MCF 10A (cell line): ENCODE results near the gene MOBP. TPM values are rescaled to one million over a fixed set of nuclear protein-coding genes. Genes with fewer than 3 reads are reported as not detected.

Experiments used
- BruUV-seq: library from RNA; stranded (reverse); fragments of 400-500 nt; replicated peaks from 2 replicates; lab custom pipeline; 2021; lab: Mats Ljungman, UMichigan
- CTCF ChIA-PET: fragments of 300-600 bp; sonication (Branson Sonifier 250); formaldehyde crosslinking; extraction: SDS; loops from one replicate; lab custom pipeline; 2021; ENCODE audit warnings: antibody characterized with exemption, inconsistent platforms; lab: Yijun Ruan, JAX
- POLR2A ChIA-PET: fragments of 300-600, 350-650 bp; sonication (Branson Sonifier 250); formaldehyde crosslinking; extraction: SDS; loops from one replicate; lab custom pipeline; 2020; ENCODE audit warnings: antibody characterized with exemption, inconsistent platforms; lab: Yijun Ruan, JAX
- DNase-seq: peaks from one replicate; pipeline ENCODE4 v3.0.0-alpha.2; 2018; ENCODE audit not compliant: unreplicated experiment
- H3K27ac Mint-ChIP-seq: one replicate; pipeline ENCODE4 v1.8.0; 2022; ENCODE audit warnings: mild to moderate bottlenecking, low read depth, mixed read lengths; ENCODE audit not compliant: unreplicated experiment
- H3K27me3 Mint-ChIP-seq: one replicate; pipeline ENCODE4 v1.8.0; 2022; ENCODE audit warnings: mixed read lengths; ENCODE audit not compliant: insufficient read depth, unreplicated experiment
- H3K36me3 Mint-ChIP-seq: one replicate; pipeline ENCODE4 v1.8.0; 2022; ENCODE audit warnings: mild to moderate bottlenecking, moderate library complexity, mixed read lengths; ENCODE audit not compliant: insufficient read depth, unreplicated experiment
- H3K4me1 Mint-ChIP-seq: one replicate; pipeline ENCODE4 v1.8.0; 2022; ENCODE audit warnings: mixed read lengths; ENCODE audit not compliant: insufficient read depth, unreplicated experiment
- H3K4me3 Mint-ChIP-seq: one replicate; pipeline ENCODE4 v1.8.0; 2022; ENCODE audit warnings: mild to moderate bottlenecking, moderate library complexity, mixed read lengths; ENCODE audit not compliant: unreplicated experiment
- H3K9me3 Mint-ChIP-seq: one replicate; pipeline ENCODE4 v1.8.0; 2022; ENCODE audit warnings: mixed read lengths; ENCODE audit not compliant: unreplicated experiment
- intact Hi-C: fragments of 100-400 bp; cut with micrococcal nuclease; formaldehyde crosslinking; loops from 2 replicates; pipeline ENCODE4 v1.14.1; 2022
- total RNA-seq: library from RNA; stranded (reverse); gene quantifications from 2 replicates; pipeline ENCODE4 v1.2.3, GENCODE V29; 2022
- TF ChIP-seq, protein P1 (sequence below): fragments of 200-600 bp; IDR thresholded peaks from one replicate; pipeline ENCODE4 v1.8.0; 2022; ENCODE audit warnings: antibody characterized with exemption, mild to moderate bottlenecking; ENCODE audit not compliant: unreplicated experiment

Gene MOBP
- total RNA-seq, 1 experiment from 2014 or later: 0.21 TPM

- Mint-ChIP-seq H3K27ac (no peak overlapping the region), H3K9me3 (no peaks in the 10 kb centered on the region), H3K4me3 (no peak overlapping the region), H3K4me1 (no peaks in the 10 kb centered on the region), H3K27me3 (no peaks in the 10 kb centered on the region), H3K36me3 (no peaks in the 10 kb centered on the region)
- DNase-seq: no peak
- intact Hi-C loops: loop anchor here (1.0 to 10.0 kb wide), 4 partner anchors 166 to 773 kb away; partner anchors contain the start of gene MYRIP
- ChIA-PET CTCF (interaction anchor here (0.5 to 7.9 kb wide), 27 partner anchors 9 to 776 kb away, joined by 3 to 106 read pairs (median 5); no protein-coding TSS in a partner anchor), POLR2A (interaction anchor here (1.2 to 1.6 kb wide), 2 partner anchors 10 to 637 kb away, joined by 6 to 9 read pairs; no protein-coding TSS in a partner anchor)
- BruUV-seq: no TSS peak
- TF ChIP-seq, protein P1, sequence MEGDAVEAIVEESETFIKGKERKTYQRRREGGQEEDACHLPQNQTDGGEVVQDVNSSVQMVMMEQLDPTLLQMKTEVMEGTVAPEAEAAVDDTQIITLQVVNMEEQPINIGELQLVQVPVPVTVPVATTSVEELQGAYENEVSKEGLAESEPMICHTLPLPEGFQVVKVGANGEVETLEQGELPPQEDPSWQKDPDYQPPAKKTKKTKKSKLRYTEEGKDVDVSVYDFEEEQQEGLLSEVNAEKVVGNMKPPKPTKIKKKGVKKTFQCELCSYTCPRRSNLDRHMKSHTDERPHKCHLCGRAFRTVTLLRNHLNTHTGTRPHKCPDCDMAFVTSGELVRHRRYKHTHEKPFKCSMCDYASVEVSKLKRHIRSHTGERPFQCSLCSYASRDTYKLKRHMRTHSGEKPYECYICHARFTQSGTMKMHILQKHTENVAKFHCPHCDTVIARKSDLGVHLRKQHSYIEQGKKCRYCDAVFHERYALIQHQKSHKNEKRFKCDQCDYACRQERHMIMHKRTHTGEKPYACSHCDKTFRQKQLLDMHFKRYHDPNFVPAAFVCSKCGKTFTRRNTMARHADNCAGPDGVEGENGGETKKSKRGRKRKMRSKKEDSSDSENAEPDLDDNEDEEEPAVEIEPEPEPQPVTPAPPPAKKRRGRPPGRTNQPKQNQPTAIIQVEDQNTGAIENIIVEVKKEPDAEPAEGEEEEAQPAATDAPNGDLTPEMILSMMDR: no peak
Measured at GRCh38 chr3:39541442-39541841, 74.0 kb downstream of the MOBP start.

GRCh38 chr3:39541917-39542329, 74.4 kb downstream of the MOBP start:
- Mint-ChIP-seq H3K4me1 (no peaks in the 10 kb centered on the region), H3K9me3 (no peaks in the 10 kb centered on the region), H3K27me3 (no peaks in the 10 kb centered on the region), H3K36me3 (no peaks in the 10 kb centered on the region), H3K4me3 (no peak overlapping the region), H3K27ac (no peak overlapping the region)
- TF ChIP-seq, protein P1: peak; percentile 32
- intact Hi-C loops: loop anchor here (1.0 to 10.0 kb wide), 6 partner anchors 127 to 773 kb away; partner anchors contain the start of gene MYRIP
- BruUV-seq: no TSS peak
- POLR2A ChIA-PET: interaction anchor here (1.2 to 1.6 kb wide), 2 partner anchors 10 to 636 kb away, joined by 6 to 9 read pairs; no protein-coding TSS in a partner anchor
- CTCF ChIA-PET: interaction anchor here (0.5 to 7.9 kb wide), 34 partner anchors 9 to 781 kb away, joined by 3 to 106 read pairs (median 4); no protein-coding TSS in a partner anchor
- peak; percentile 49 for DNase-seq

DNA sequence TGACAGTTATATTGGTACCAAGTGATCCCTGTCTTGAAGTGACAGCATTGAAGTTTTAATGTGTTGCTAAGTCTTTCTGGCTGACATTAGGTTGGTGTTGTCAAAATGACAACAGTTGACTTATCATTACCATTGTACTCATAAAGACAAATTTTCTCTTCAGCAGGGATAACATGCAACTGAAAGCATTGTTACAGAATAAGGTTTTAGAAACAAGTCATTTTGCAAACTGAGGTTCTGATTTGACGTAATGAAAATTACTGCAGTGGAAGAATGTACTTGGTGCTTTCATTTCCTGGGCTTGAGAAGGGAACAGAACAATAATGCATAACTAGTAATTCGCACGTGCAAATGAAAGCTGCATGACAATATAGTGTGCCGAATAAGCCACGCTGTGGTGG, 75.1 kb downstream of the MOBP start:
- ChIA-PET CTCF (interaction anchor here (0.5 to 7.9 kb wide), 27 partner anchors 8 to 781 kb away, joined by 3 to 106 read pairs (median 4); no protein-coding TSS in a partner anchor), POLR2A (interaction anchor here (0.6 to 1.6 kb wide), 4 partner anchors 11 to 636 kb away, joined by 3 to 9 read pairs (median 5); no protein-coding TSS in a partner anchor)
- no TSS peak for BruUV-seq
- intact Hi-C loops: loop anchor here (1.0 to 10.0 kb wide), 5 partner anchors 126 to 772 kb away; partner anchors contain the start of gene MYRIP
- Mint-ChIP-seq H3K36me3 (no peaks in the 10 kb centered on the region), H3K9me3 (no peaks in the 10 kb centered on the region), H3K27me3 (no peaks in the 10 kb centered on the region), H3K4me1 (no peaks in the 10 kb centered on the region), H3K27ac (no peak overlapping the region), H3K4me3 (no peak overlapping the region)
- TF ChIP-seq, protein P1: no peak
- DNase-seq: no peak

DNA sequence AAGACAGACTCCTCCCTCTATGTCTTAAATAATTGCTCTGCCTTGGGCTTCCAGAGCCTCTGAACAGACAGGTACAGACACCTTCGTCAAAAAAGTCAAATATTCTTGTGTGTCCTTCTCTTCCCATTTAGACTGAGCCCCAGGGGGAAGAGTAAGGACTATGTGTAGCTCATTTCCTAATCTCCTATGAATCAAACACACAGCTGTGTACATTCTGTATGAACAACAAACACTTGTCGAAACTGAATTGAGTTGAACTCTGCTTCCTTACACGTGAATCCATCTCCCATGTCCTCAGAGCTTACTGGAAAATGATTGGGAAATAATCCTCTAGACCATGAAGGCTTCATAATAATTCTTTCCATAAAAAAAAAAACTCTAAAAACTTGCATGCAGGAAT, 80.8 kb downstream of the MOBP start:
- peak overlapping the region; percentile 93 for H3K27ac Mint-ChIP-seq
- BruUV-seq: no TSS peak
- peaks cover 10% of the 10 kb centered on the region for H3K4me1 Mint-ChIP-seq
- ChIA-PET POLR2A (interaction anchor here (0.6 to 1.9 kb wide), 8 partner anchors 9 to 763 kb away, joined by 3 to 14 read pairs (median 4); no protein-coding TSS in a partner anchor), CTCF (interaction anchor here (0.6 to 1.4 kb wide), 8 partner anchors 8 to 643 kb away, joined by 3 to 21 read pairs (median 4); no protein-coding TSS in a partner anchor)
- DNase-seq: peak; percentile 89
- no peaks in the 10 kb centered on the region for H3K27me3 Mint-ChIP-seq
- TF ChIP-seq, protein P1: no peak
- no peaks in the 10 kb centered on the region for H3K36me3 Mint-ChIP-seq
- intact Hi-C loops: loop anchor here (10.0 kb wide), 1 partner anchor 767 kb away; no protein-coding TSS in a partner anchor
- H3K4me3 Mint-ChIP-seq: peak overlapping the region; percentile 24
- peaks cover 13% of the 10 kb centered on the region for H3K9me3 Mint-ChIP-seq
